GM10266 (cell line): ENCODE results near the gene FHIP2A.

Experiments
- DNase-seq: peaks from one replicate; pipeline ENCODE4 v3.0.0; 2012; ENCODE audit errors: extremely low spot score
- CTCF ChIP-seq: IDR thresholded peaks from 2 replicates; pipeline ENCODE4 v1.5.1; 2012; ENCODE audit warnings: mild to moderate bottlenecking, low read depth; ENCODE audit not compliant: control insufficient read depth, insufficient read depth; ENCODE audit errors: missing control alignments

FHIP2A gene

DNA sequence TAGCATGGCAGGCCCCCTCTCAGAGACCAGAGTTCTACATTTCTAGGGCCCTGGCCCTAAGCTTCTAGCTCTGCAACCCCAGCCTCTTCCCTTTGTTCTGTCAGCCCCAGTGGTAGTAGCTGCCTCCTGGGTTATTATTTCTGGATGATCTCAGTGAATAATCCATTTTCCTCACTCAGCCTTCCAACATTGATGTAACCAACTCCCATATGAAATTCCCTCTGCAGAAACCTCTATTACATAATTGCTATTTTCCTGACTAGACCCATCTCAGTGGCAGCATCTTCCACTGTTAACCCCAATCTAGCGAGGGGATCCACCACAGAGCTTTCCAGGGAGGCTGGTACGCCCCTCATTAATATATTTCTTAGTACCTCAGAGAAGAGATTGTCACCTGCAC, 49.8 kb downstream of the FHIP2A start:
- TF ChIP-seq CTCF: no peak
- DNase-seq: no peak
